ENCODE measurements around the gene CNTNAP1. TPM values are rescaled to one million over a fixed set of nuclear protein-coding genes. Genes with fewer than 3 reads are reported as not detected.

Gene CNTNAP1
- total RNA-seq, result 10 to 100 TPM in 1 of 2 donors, 1 to 10 TPM in 1; 8.0 to 34.1 TPM

DNA sequence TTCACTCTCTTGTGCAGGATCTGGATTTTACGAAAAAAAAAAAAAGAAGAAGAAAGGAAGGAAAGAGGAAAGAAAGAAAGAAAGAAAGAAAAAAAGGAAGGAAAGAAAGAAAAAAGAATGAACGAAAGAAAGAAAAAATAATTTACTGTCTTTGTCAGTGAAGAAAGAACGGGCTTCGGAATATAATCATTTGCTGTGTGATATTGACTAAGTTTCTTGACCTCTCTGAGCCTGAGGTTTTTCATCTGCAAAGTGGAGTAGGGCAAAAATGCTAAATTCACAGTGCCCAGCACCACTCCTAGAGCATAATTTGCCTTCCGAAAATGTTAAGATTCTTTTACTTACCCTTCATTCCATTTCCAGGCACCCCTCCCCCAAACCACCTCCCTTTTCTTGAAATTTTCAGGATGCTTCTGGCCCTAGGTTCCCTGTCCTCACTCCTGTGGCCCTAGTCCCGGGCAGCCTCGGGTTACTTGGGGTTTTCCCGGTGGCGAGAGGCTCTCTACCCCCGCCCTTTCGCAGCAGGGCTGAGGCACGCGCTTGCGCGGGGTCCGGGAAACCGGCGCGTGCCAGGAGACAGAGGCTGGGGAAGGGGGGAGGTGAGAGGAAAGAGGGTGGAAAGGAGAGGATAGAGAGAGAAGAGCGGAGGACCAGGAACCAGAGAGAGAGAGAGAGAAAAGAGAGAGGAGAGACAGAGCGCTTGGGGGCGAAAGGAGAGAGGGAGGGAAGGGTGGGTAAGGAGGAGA is at the start of gene CNTNAP1:
CNTNAP1 (plus strand) TSS at position 556 of the 746 bp plus-strand sequence. CDS start 299 bp downstream, outside the sequence.

DNA sequence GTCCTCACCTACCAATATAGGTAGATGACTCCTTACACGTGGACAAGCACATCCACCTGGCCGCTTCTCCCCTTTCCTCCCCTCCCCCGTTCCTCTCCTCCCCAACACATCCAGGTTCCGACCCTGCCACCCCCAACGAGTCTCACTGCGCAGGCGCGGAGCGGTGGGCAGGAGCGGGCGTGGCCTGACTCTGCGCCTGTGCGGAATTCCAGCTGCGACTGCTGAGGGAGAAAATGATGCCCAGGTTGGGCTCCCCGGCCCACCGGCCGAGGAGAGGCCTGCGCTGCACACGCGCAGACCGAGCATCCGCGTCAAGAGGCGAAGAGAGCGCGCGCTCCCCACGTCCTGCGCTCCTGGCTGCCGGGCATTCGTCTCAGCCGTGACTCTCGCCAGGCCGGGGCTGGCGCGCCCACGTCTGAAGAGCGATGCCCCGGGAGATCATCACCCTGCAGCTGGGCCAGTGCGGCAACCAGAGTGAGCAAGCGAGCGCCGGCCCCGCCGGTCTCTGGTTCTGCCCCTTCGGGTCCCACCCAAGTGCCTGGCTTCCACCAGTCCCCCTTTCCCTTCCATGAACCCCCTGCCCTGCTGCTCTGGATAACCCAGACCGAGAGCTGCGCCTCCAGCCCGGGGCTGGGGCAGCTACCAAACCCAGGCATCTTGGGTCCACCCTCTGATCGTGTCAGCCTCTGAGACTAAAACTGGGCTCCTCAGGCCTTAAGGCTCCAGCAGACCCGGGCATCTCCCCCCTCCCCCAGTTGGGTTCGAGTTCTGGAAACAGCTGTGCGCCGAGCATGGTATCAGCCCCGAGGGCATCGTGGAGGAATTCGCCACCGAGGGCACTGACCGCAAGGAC is 23.0 kb upstream of the CNTNAP1 start, which contains the start of gene TUBG2:
TUBG2 (plus strand) TSS at position 206 of the 853 bp plus-strand sequence; CDS start at position 426, 220 bp downstream.

GRCh38 chr17:42676424-42677011 is 5.8 kb upstream of the CNTNAP1 start, which contains the start of gene PLEKHH3:
Gene PLEKHH3, minus strand, starts transcription at chr17:42676994. Its CDS starts 431 bp downstream, at chr17:42676563.

DNA sequence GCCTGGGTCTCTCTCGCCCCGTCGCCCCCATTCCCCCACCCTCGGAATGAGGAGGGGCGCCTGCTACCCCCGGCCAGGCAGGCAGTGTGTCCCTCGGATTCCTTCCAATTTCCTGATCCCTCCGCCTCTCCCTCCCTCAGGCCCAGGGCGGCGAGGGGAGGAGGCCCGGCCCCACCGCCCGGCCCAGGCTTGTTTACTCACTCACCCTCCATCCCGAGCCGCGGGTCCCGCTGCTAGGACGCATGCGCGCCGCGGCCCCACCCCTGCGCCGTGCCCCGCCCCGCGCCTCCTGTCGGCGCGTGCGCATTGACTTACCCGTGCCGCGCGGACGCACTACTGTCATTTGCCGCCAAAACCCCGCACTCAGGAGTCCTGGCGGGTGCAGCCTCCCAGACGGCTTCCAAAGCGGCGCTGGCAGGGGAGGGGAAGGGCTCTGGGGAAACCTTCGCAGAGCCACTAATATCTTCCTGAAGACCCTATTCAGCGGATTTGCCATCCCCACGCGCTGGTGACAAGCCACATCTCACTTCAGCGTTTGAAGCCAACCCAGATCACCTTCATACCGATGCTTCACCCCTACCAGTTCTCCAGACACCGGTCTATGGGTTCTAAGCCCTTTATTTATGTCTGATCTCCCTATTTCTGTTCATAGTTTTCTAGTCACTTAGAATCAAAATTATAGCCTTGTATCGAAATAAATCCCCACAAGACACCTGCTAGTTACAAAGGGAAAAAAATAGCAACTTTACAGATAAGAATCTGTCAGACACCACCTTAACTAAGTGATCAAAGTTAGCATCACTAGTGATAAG is 62.7 kb downstream of the CNTNAP1 start, which contains the start of gene EZH1:
EZH1 (minus strand) TSS at position 235 of the 812 bp plus-strand sequence. CDS start 16,099 bp downstream, outside the sequence.

Small RNA genes within 50 kb of the gene (small RNA-seq; reads per million reads assigned to genes)
- 0 reads per million in 2 donors for gene MIR6780A

Other genes with a start within 250 kb of the CNTNAP1 start
- gene ATP6V0A1, start 223.7 kb upstream of the CNTNAP1 start, total RNA-seq, result 100 to 1,000 TPM; 108 to 158 TPM
- gene NAGLU, start 146.3 kb upstream of the CNTNAP1 start, total RNA-seq, result 10 to 100 TPM; 43.6 to 83.6 TPM
- gene HSD17B1, start 129.6 kb upstream of the CNTNAP1 start, total RNA-seq, result 1 to 10 TPM in 1 of 2 donors, under 1 TPM in 1; 1.00 to 1.0 TPM
- gene COASY, start 120.4 kb upstream of the CNTNAP1 start, total RNA-seq, result 10 to 100 TPM; 19.6 to 32.6 TPM
- 10 to 100 TPM; 39.6 to 55.3 TPM for gene MLX, start 115.4 kb upstream of the CNTNAP1 start, total RNA-seq
- gene PSMC3IP, start 104.8 kb upstream of the CNTNAP1 start, total RNA-seq, result 1 to 10 TPM; 7.9 to 9.0 TPM
- gene RETREG3, start 73.2 kb upstream of the CNTNAP1 start, total RNA-seq, result 10 to 100 TPM; 69.3 to 91.9 TPM
- gene TUBG1, start 72.8 kb upstream of the CNTNAP1 start, total RNA-seq, result 100 to 1,000 TPM in 1 of 2 donors, 10 to 100 TPM in 1; 49.2 to 131 TPM
- gene TUBG2, start 23.2 kb upstream of the CNTNAP1 start, total RNA-seq, result 10 to 100 TPM; 11.3 to 16.9 TPM
- 1 to 10 TPM; 8.3 to 10.0 TPM for gene PLEKHH3, start 5.5 kb upstream of the CNTNAP1 start, total RNA-seq
- gene CCR10, start 688 bp upstream of the CNTNAP1 start, total RNA-seq, result 1 to 10 TPM; 1.3 to 1.7 TPM
- 10 to 100 TPM; 11.0 to 24.8 TPM for gene EZH1, start 62.5 kb downstream of the CNTNAP1 start, total RNA-seq
- gene RAMP2, start 78.7 kb downstream of the CNTNAP1 start, total RNA-seq, result 1 to 10 TPM in 1 of 2 donors, under 1 TPM in 1; 0.67 to 1.0 TPM
- 10 to 100 TPM; 63.3 to 73.3 TPM for gene VPS25, start 90.9 kb downstream of the CNTNAP1 start, total RNA-seq
- not detected for gene WNK4, start 98.1 kb downstream of the CNTNAP1 start, total RNA-seq
- 10 to 100 TPM; 68.8 to 96.9 TPM for gene COA3, start 116.2 kb downstream of the CNTNAP1 start, total RNA-seq
- gene CNTD1, start 116.3 kb downstream of the CNTNAP1 start, total RNA-seq, result under 1 TPM in 1 of 2 donors, not detected in 1; under 0.01 TPM
- gene BECN1, start 141.8 kb downstream of the CNTNAP1 start, total RNA-seq, result 10 to 100 TPM; 68.8 to 94.9 TPM
- 100 to 1,000 TPM; 113 to 178 TPM for gene PSME3, start 150.9 kb downstream of the CNTNAP1 start, total RNA-seq
- gene AOC2, start 162.0 kb downstream of the CNTNAP1 start, total RNA-seq, result 1 to 10 TPM in 1 of 2 donors, under 1 TPM in 1; 1.00 to 1.0 TPM
- under 1 TPM; under 0.01 TPM for gene AOC3, start 168.7 kb downstream of the CNTNAP1 start, total RNA-seq
- not detected for gene G6PC1, start 218.3 kb downstream of the CNTNAP1 start, total RNA-seq